B cell (primary cell): ENCODE results near the gene CDK18. TPM values are rescaled to one million over a fixed set of nuclear protein-coding genes. Genes with fewer than 3 reads are reported as not detected.

Experiments used
- ATAC-seq: fragments of 200-7000 bp; cut with Tn5 transposase; one replicate; pipeline ENCODE4 v1.10.0; 2021; ENCODE audit warnings: low read depth, mild to moderate bottlenecking, moderate number of reproducible peaks, moderate library complexity
- CTCF ChIA-PET: fragments of 350-600 bp; sonication (Branson Sonifier 250); formaldehyde crosslinking; loops from one replicate; lab custom pipeline; 2021; ENCODE audit warnings: antibody characterized with exemption, inconsistent platforms; lab: Charles Lee
- POLR2A ChIA-PET: fragments of 350-600 bp; sonication (Branson Sonifier 250); formaldehyde crosslinking; loops from one replicate; lab custom pipeline; 2021; ENCODE audit warnings: antibody characterized with exemption; lab: Charles Lee
- DNase-seq: peaks from one replicate; pipeline ENCODE4 v3.0.0; 2013
- H2AFZ ChIP-seq: 2 replicates; pipeline ENCODE4 v1.6.1; 2012; ENCODE audit warnings: mild to moderate bottlenecking, low read depth, low read length; ENCODE audit not compliant: insufficient read depth, poor library complexity, severe bottlenecking
- H3K27ac ChIP-seq, 2 donors: 1 replicate in 1 of 2; 2 replicates in 1 of 2; pipeline ENCODE4 v1.5.1; 2012 to 2013; ENCODE audit warnings: low read length in 2 of 2, mild to moderate bottlenecking in 2 of 2, moderate library complexity in 1 of 2
- H3K27me3 ChIP-seq, 4 experiments: fragments of 200-600 bp in 1 of 4; sonication (generic) in 1 of 4; replicated peaks in 1 of 4; 1 replicate in 2 of 4; 2 replicates in 2 of 4; pipeline versions ENCODE4 v1.6.1 to v1.7.0; 2013 to 2016; ENCODE audit warnings: low read length in 3 of 4, mild to moderate bottlenecking in 2 of 4, mixed read lengths in 1 of 4, moderate library complexity in 1 of 4; ENCODE audit not compliant: insufficient read depth in 4 of 4, control insufficient read depth in 3 of 4; ENCODE audit errors: control extremely low read depth in 1 of 4
- H3K36me3 ChIP-seq, 2 experiments: replicated peaks in 1 of 2; 1 replicate in 1 of 2; 2 replicates in 1 of 2; pipeline versions ENCODE4 v1.6.1 to v1.7.1; 2013; ENCODE audit warnings: low read length in 1 of 2; ENCODE audit not compliant: insufficient read depth in 2 of 2, control insufficient read depth in 1 of 2; ENCODE audit errors: control extremely low read depth in 1 of 2, extremely low read depth in 1 of 2
- H3K4me1 ChIP-seq, 2 donors: fragments of 200-600 bp in 1 of 2; sonication (generic) in 1 of 2; 1 replicate in 1 of 2; 2 replicates in 1 of 2; pipeline versions ENCODE4 v1.5.1 to v1.6.1; 2013 to 2017; ENCODE audit warnings: low read length in 2 of 2; ENCODE audit not compliant: control insufficient read depth in 2 of 2, insufficient read depth in 2 of 2
- H3K4me2 ChIP-seq: replicated peaks from 2 replicates; pipeline ENCODE3; 2012; ENCODE audit warnings: mild to moderate bottlenecking, low read depth, low read length; ENCODE audit not compliant: poor library complexity, severe bottlenecking
- H3K4me3 ChIP-seq, 5 experiments: fragments of 200-600 bp in 1 of 5; sonication (generic) in 1 of 5; 1 replicate in 3 of 5; 2 replicates in 2 of 5; pipeline versions ENCODE4 v1.5.1 to v1.7.0; 2011 to 2016; ENCODE audit warnings: low read length in 4 of 5, mild to moderate bottlenecking in 4 of 5, low read depth in 2 of 5, control low read depth in 1 of 5, moderate library complexity in 1 of 5; ENCODE audit not compliant: insufficient read depth in 1 of 5; ENCODE audit errors: control extremely low read depth in 1 of 5, extremely low read depth in 1 of 5
- H3K79me2 ChIP-seq: fragments of 200-600 bp; sonication (generic); one replicate; pipeline ENCODE4 v1.6.0; 2016; ENCODE audit warnings: low read length; ENCODE audit not compliant: control insufficient read depth, insufficient read depth
- H3K9ac ChIP-seq: fragments of 200-600 bp; sonication (generic); 2 replicates; pipeline ENCODE4 v1.6.1; 2017; ENCODE audit warnings: mild to moderate bottlenecking, low read length, moderate library complexity
- H3K9me3 ChIP-seq, 3 donors: one replicate each; pipeline versions ENCODE4 v1.6.1 to v1.7.1; 2013; ENCODE audit warnings: low read length in 2 of 3; ENCODE audit not compliant: control insufficient read depth in 2 of 3, insufficient read depth in 1 of 3; ENCODE audit errors: control extremely low read depth in 1 of 3
- H4K20me1 ChIP-seq: 2 replicates; pipeline ENCODE4 v1.6.0; 2012; ENCODE audit warnings: mild to moderate bottlenecking, low read length; ENCODE audit not compliant: insufficient read depth, control insufficient read depth, poor library complexity, severe bottlenecking
- H3K27ac Mint-ChIP-seq: one replicate; pipeline ENCODE4 v1.8.0; 2021; ENCODE audit warnings: mixed read lengths
- H3K27me3 Mint-ChIP-seq: one replicate; pipeline ENCODE4 v1.8.0; 2021; ENCODE audit warnings: mixed read lengths
- H3K4me1 Mint-ChIP-seq: one replicate; pipeline ENCODE4 v1.8.0; 2021; ENCODE audit warnings: mixed read lengths
- H3K4me3 Mint-ChIP-seq: one replicate; pipeline ENCODE4 v1.8.0; 2021; ENCODE audit warnings: mixed read lengths
- H3K9me3 Mint-ChIP-seq: one replicate; pipeline ENCODE4 v1.8.0; 2022; ENCODE audit warnings: mixed read lengths; ENCODE audit not compliant: insufficient read depth
- EZH2 ChIP-seq: IDR thresholded peaks from 2 replicates; pipeline ENCODE4 v1.6.1; 2012; ENCODE audit warnings: borderline replicate concordance, low read depth, mild to moderate bottlenecking, moderate library complexity, low read length; ENCODE audit not compliant: insufficient read depth, poor library complexity, severe bottlenecking
- WGBS: methylation state at CpG from one replicate; pipeline ENCODE4 v1.1.5; 2013; ENCODE audit warnings: missing lambda C conversion rate; ENCODE audit not compliant: insufficient coverage; 5-methylcytosine and 5-hydroxymethylcytosine counted together
- intact Hi-C: fragments of 100-400 bp; cut with micrococcal nuclease; formaldehyde crosslinking; loops from one replicate; pipeline ENCODE4 v1.10.0; 2022
- polyA plus RNA-seq: library from polyadenylated mRNA; depleted of rRNA; stranded (reverse); fragments of >200 nt; gene quantifications from 2 replicates; pipeline ENCODE4 v1.2.3, GENCODE V29; 2012
- total RNA-seq, 2 donors: library from RNA; stranded (reverse); fragments of 120-200 nt in 1 of 2; gene quantifications; 1 replicate in 1 of 2; 2 replicates in 1 of 2; pipeline versions ENCODE4 v1.2.3 to v1.2.4, GENCODE V29; 2013 to 2022
- TF ChIP-seq, protein P1 (sequence below): fragments of 200-600 bp; IDR thresholded peaks from one replicate; pipeline ENCODE4 v1.8.0; 2022; ENCODE audit warnings: antibody characterized with exemption, mild to moderate bottlenecking

The CDK18 gene
- total and polyA plus RNA-seq, 2 donors (not counting 1 experiment from before 2014, with no cell fraction given): 3.8 to 4.7 TPM

DNA sequence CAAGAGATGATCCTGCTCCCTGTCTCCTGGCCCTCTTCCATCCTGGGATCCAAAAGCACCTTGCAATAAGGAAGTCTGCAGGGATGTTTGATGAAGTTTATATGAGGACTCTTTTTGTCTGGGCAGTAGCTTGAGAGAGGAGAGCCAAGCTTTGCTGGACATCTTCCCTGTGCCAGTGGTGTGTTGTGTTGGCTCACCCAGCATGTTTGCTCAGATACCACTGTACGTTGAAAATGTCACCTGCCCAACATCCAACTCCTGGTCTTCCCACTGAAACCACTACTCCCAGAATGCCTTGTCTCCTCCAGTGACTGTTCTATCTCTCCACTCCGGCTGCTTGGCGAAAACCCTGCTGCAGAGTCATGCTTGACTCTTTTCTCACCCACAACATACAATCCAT lies 12.8 kb downstream of the CDK18 start:
- Histone ChIP-seq H3K9ac (no peak overlapping the region), H3K4me3 (no peak overlapping the region), H3K4me2 (no peak overlapping the region), H2AFZ (no peak overlapping the region), H3K36me3 (no peaks in the 10 kb centered on the region), H4K20me1 (no peaks in the 10 kb centered on the region), H3K27me3 (no peaks in the 10 kb centered on the region), H3K79me2 (no peaks in the 10 kb centered on the region), H3K27ac (no peak overlapping the region), H3K9me3 (peaks cover 0 to 4% (median 0%) of the 10 kb centered on the region in 3 donors), H3K4me1 (no peaks in the 10 kb centered on the region)
- TF ChIP-seq, protein P1, sequence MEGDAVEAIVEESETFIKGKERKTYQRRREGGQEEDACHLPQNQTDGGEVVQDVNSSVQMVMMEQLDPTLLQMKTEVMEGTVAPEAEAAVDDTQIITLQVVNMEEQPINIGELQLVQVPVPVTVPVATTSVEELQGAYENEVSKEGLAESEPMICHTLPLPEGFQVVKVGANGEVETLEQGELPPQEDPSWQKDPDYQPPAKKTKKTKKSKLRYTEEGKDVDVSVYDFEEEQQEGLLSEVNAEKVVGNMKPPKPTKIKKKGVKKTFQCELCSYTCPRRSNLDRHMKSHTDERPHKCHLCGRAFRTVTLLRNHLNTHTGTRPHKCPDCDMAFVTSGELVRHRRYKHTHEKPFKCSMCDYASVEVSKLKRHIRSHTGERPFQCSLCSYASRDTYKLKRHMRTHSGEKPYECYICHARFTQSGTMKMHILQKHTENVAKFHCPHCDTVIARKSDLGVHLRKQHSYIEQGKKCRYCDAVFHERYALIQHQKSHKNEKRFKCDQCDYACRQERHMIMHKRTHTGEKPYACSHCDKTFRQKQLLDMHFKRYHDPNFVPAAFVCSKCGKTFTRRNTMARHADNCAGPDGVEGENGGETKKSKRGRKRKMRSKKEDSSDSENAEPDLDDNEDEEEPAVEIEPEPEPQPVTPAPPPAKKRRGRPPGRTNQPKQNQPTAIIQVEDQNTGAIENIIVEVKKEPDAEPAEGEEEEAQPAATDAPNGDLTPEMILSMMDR: no peak
- TF ChIP-seq EZH2: no peak
- H3K27ac Mint-ChIP-seq: no peak overlapping the region
- no peaks in the 10 kb centered on the region for H3K27me3 Mint-ChIP-seq
- DNase-seq: no peak
- intact Hi-C loops: no loop called here
- peaks cover 4% of the 10 kb centered on the region for H3K4me1 Mint-ChIP-seq
- CTCF ChIA-PET: interaction anchor here (1.8 to 3.0 kb wide), 2 partner anchors 8 to 244 kb away, joined by 4 to 17 read pairs; no protein-coding TSS in a partner anchor
- ATAC-seq: no peak
- WGBS: 87% methylated on average over 3 of the region's 3 CpGs
- H3K4me3 Mint-ChIP-seq: no peak overlapping the region
- no peaks in the 10 kb centered on the region for H3K9me3 Mint-ChIP-seq
- POLR2A ChIA-PET: no interaction called here

DNA sequence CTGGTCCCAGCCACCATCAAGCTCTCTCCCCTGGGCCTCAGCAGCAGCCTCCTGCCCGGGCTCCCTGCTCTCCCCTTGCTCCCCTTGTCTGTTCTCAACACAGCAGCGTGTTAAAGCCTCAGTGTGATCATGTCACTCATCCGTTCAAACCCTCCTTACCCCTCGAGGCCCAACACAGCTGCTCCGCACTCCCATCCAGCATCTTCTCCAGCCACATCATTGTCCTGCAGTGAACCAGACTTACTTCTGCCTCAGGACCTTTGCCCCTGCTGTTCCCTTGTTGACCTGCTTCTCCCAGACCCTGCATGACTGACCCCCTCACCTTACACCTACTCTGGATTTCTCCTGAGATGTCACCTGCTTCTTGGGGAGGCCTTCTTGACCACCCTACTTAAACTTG lies 13.3 kb downstream of the CDK18 start:
- H3K9me3 Mint-ChIP-seq: no peaks in the 10 kb centered on the region
- intact Hi-C loops: no loop called here

More for the DNA sequence above, 13.3 kb downstream of the CDK18 start:
- ChIA-PET POLR2A (no interaction called here), CTCF (interaction anchor here (1.8 to 3.0 kb wide), 2 partner anchors 8 to 245 kb away, joined by 4 to 17 read pairs; no protein-coding TSS in a partner anchor)
- TF ChIP-seq, protein P1: no peak
- TF ChIP-seq EZH2: no peak
- Histone ChIP-seq H3K4me2 (no peak overlapping the region), H3K79me2 (no peaks in the 10 kb centered on the region), H3K9ac (no peak overlapping the region), H3K9me3 (peaks cover 0 to 4% (median 0%) of the 10 kb centered on the region in 3 donors), H3K4me3 (no peak overlapping the region), H3K27ac (no peak overlapping the region), H3K27me3 (no peaks in the 10 kb centered on the region), H4K20me1 (no peaks in the 10 kb centered on the region), H2AFZ (no peak overlapping the region), H3K4me1 (no peaks in the 10 kb centered on the region), H3K36me3 (no peaks in the 10 kb centered on the region)
- DNase-seq: no peak
- Mint-ChIP-seq H3K4me1 (peaks cover 4% of the 10 kb centered on the region), H3K27me3 (no peaks in the 10 kb centered on the region), H3K27ac (no peak overlapping the region), H3K4me3 (no peak overlapping the region)
- no peak for ATAC-seq
- 80% methylated on average over 5 of the region's 5 CpGs for WGBS
